Hepatocyte (in vitro differentiated cells): ENCODE results near the gene SYNE2.

Experiments used
- CTCF ChIP-seq: fragments of 200-600 bp; sonication (generic); IDR thresholded peaks from 2 replicates; pipeline ENCODE4 v1.5.1; 2016; ENCODE audit warnings: antibody characterized with exemption, mild to moderate bottlenecking; ENCODE audit not compliant: poor library complexity
- EZH2 ChIP-seq: fragments of 200-600 bp; sonication (generic); IDR thresholded peaks from 2 replicates; pipeline ENCODE4 v1.6.1; 2016; ENCODE audit warnings: antibody characterized with exemption, mild to moderate bottlenecking, borderline replicate concordance
- EZH2phosphoT487 ChIP-seq: fragments of 200-600 bp; sonication (generic); IDR thresholded peaks from one replicate; pipeline ENCODE4 v1.6.1; 2018; ENCODE audit warnings: antibody characterized with exemption, mild to moderate bottlenecking, low read depth, moderate library complexity; ENCODE audit not compliant: unreplicated experiment, severe bottlenecking

GRCh38 chr14:63926641-63927040 lies 73.8 kb downstream of the SYNE2 start:
- TF ChIP-seq CTCF, result no peak
- TF ChIP-seq EZH2, result no peak
- TF ChIP-seq EZH2phosphoT487, result no peak
